Measurements from ENCODE around the gene FAM3A.

DNA sequence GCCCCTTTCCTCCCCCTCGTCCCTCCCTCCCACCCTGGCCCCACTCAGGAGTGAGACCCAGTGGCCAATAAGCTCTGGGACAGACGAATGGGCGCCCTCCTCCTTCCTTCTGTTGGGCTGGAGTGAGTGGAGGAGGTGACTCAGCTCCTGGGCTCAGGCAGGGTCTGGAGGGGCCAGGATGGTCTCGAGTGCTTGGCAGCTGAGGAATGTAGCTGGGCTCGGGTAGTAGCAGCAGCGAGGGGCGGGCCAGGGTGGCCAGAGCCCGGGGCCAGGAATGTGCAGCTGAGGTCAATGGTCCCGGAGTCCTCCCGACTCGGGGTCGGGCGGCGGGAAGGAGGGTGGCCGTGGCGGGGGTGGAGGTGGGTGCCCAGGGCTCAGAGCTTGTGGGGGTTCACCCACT, 15.6 kb upstream of the FAM3A start:
- no peak for TF ChIP-seq EZH2phosphoT487 (IDR thresholded peaks at IDR 0.05; ENCODE audit: borderline replicate concordance)
- TF ChIP-seq, protein P1, sequence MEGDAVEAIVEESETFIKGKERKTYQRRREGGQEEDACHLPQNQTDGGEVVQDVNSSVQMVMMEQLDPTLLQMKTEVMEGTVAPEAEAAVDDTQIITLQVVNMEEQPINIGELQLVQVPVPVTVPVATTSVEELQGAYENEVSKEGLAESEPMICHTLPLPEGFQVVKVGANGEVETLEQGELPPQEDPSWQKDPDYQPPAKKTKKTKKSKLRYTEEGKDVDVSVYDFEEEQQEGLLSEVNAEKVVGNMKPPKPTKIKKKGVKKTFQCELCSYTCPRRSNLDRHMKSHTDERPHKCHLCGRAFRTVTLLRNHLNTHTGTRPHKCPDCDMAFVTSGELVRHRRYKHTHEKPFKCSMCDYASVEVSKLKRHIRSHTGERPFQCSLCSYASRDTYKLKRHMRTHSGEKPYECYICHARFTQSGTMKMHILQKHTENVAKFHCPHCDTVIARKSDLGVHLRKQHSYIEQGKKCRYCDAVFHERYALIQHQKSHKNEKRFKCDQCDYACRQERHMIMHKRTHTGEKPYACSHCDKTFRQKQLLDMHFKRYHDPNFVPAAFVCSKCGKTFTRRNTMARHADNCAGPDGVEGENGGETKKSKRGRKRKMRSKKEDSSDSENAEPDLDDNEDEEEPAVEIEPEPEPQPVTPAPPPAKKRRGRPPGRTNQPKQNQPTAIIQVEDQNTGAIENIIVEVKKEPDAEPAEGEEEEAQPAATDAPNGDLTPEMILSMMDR (conservative IDR thresholded peaks at IDR 0.05; ENCODE audit: low read length), result no peak

Data from Loucy (cell line).